PFSK-1 (cell line): Measurements from ENCODE around the gene MSI2.

ENCODE experiments used
- FOXP2 ChIP-seq: optimal IDR thresholded peaks from 2 replicates; pipeline ENCODE3; 2011; ENCODE audit warnings: borderline replicate concordance, control low read depth, inconsistent platforms; ENCODE audit not compliant: insufficient read depth; ENCODE audit errors: extremely low read length, extremely low read depth
- POLR2AphosphoS5 ChIP-seq: IDR thresholded peaks from 2 replicates; pipeline ENCODE4 v1.6.1; 2012; ENCODE audit warnings: low read depth, mild to moderate bottlenecking, control low read depth, low read length, moderate library complexity
- SIN3A ChIP-seq: IDR thresholded peaks from 2 replicates; pipeline ENCODE4 v1.6.1; 2012; ENCODE audit warnings: mild to moderate bottlenecking, low read length, moderate library complexity, borderline replicate concordance; ENCODE audit not compliant: insufficient read depth
- TAF1 ChIP-seq: IDR thresholded peaks from 2 replicates; pipeline ENCODE4 v1.6.1; 2012; ENCODE audit warnings: low read length, control low read depth, borderline replicate concordance; ENCODE audit not compliant: insufficient read depth
- TF ChIP-seq, protein P1 (sequence below), 2 experiments: IDR thresholded peaks; 2 replicates each; pipeline versions ENCODE4 v1.6.1 to v1.8.0; 2011 to 2012; ENCODE audit warnings: low read depth in 2 of 2, low read length in 2 of 2, control low read depth in 1 of 2, inconsistent platforms in 1 of 2, mild to moderate bottlenecking in 1 of 2, moderate library complexity in 1 of 2; ENCODE audit not compliant: insufficient read depth in 1 of 2

MSI2 gene

DNA sequence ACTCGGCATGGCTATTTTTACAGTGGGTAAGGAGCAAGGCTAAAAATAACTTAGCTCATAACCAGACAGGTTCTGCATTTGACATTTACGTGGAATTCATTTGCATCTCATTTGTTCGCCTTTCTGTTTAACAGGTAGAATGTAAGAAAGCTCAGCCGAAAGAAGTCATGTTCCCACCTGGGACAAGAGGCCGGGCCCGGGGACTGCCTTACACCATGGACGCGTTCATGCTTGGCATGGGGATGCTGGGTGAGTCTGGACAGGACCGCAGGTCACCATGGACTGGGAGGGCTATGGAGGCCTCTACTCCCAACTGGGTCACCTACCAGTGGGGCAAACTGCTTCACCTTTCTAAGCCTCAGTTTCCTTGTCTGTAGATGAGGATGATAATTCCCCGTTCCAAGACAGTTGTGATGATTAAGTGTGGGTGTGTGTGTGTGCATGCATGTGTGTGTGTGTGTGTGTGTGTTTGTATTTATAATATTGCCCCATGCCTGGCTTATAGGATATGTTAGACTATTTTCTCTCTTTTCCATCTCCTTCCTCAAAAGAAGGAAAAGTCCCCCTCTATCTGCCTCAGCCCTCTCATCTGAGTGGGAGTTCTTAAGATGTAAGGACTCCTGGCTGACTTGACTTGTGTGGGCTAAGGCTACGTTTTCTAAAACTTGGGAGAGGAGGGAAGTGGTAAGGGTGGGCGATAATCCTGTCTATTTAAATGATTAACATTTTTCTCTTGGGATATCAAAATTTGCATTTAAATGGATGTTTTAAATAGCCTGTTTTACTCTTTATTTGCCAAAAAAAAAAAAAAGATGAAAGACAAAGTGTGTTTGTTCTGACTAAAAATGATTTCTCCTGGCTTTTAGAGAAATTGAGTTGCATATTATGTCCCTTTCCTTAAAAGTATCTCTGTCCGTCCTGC, 359.8 kb downstream of the MSI2 start:
- TF ChIP-seq FOXP2 (no peak), POLR2AphosphoS5 (no peak), SIN3A (no peak), TAF1 (no peak)
- TF ChIP-seq, protein P1, sequence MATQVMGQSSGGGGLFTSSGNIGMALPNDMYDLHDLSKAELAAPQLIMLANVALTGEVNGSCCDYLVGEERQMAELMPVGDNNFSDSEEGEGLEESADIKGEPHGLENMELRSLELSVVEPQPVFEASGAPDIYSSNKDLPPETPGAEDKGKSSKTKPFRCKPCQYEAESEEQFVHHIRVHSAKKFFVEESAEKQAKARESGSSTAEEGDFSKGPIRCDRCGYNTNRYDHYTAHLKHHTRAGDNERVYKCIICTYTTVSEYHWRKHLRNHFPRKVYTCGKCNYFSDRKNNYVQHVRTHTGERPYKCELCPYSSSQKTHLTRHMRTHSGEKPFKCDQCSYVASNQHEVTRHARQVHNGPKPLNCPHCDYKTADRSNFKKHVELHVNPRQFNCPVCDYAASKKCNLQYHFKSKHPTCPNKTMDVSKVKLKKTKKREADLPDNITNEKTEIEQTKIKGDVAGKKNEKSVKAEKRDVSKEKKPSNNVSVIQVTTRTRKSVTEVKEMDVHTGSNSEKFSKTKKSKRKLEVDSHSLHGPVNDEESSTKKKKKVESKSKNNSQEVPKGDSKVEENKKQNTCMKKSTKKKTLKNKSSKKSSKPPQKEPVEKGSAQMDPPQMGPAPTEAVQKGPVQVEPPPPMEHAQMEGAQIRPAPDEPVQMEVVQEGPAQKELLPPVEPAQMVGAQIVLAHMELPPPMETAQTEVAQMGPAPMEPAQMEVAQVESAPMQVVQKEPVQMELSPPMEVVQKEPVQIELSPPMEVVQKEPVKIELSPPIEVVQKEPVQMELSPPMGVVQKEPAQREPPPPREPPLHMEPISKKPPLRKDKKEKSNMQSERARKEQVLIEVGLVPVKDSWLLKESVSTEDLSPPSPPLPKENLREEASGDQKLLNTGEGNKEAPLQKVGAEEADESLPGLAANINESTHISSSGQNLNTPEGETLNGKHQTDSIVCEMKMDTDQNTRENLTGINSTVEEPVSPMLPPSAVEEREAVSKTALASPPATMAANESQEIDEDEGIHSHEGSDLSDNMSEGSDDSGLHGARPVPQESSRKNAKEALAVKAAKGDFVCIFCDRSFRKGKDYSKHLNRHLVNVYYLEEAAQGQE (IDR thresholded peaks at IDR 0.05; ENCODE audit: insufficient read depth in 1 of 2, low read depth in 2 of 2, low read length in 2 of 2), result no peak

DNA sequence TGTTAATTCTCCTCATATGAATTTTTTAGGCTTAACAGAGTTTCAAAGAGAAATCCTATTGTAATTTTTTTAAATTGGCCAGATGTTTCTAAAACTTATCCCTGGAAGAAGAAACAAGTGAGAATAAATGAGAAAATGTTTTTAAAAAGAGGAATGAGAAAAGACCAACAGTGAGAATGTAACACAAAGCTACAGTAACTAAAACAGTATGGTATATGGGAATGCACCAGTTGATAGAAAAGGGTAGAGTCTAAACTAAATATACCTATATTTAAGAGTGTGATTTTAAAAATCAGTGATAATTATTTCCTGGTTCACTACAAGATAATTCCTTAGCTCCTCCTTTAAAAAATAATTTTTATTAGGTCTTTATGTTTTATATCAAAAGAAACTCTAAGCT, 360.9 kb downstream of the MSI2 start:
- no peak for TF ChIP-seq FOXP2
- TF ChIP-seq, protein P1 (IDR thresholded peaks at IDR 0.05; ENCODE audit: insufficient read depth in 1 of 2, low read depth in 2 of 2, low read length in 2 of 2), result no peak
- TF ChIP-seq TAF1, result no peak
- TF ChIP-seq POLR2AphosphoS5, result no peak
- TF ChIP-seq SIN3A, result no peak

DNA sequence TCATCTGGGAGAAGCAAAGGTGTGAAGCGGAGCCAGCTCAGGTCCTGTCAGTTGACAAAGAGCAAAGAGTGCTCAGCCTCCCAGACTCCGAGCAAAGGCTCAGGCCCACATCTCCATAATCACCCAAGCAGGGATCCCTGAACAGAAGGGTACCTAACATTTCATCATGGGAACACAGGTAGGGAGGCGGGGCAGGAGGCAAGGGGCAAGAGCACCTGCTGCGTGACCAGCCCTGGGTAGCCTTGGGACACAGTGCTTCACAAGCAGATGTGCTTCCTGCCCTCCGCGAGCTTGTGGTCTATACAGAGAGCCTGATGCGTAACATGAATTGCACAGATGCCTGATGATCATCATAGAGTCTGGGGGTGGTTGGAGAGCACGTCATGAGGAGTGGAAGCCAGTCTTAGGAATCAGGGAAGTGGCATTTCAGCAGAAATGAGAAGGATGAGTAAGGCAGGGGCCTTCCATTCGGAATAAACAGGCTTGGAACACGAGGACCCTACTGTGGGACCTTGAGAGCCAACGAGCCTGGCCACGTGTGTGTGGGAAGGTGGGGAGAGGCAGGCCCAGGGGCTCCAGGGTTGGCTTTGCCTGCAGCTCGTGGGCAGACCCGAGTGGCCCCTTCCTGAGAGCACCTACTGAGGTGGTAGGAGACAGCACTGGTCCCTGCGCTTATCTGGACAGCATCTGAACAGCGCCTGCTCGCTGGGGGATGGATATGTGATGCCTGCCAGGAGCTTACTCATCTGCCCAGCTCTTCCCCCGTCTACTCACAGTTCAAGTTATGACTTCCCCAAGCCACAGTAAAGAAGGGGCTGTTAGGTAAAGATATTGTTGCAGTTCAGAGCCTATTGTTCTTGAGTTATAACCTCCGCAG, 363.0 kb downstream of the MSI2 start:
- TF ChIP-seq, protein P1 (IDR thresholded peaks at IDR 0.05; ENCODE audit: insufficient read depth in 1 of 2, low read depth in 2 of 2, low read length in 2 of 2), result no peak
- no peak for TF ChIP-seq FOXP2
- no peak for TF ChIP-seq SIN3A
- TF ChIP-seq TAF1, result no peak
- no peak for TF ChIP-seq POLR2AphosphoS5

DNA sequence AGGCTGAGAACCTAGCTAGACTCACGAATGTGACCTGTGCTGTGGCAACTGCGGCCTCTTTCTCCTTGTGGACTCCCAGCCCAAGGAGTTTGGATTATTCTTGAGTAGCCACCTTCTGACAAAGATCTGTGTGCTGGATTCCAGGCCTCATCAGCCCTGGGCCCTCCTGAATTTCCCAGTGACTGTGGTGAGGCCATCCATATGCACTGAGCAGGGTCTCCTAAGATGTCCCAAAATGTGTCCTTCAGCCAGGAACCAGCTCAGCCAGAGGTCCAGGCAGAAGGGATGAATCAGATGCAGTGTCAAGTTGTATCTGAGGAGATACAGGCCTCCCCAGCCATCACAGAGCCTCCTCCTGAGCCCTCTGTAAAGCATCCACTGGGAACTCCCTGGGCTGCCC, 364.3 kb downstream of the MSI2 start:
- no peak for TF ChIP-seq SIN3A
- TF ChIP-seq, protein P1 (IDR thresholded peaks at IDR 0.05; ENCODE audit: insufficient read depth in 1 of 2, low read depth in 2 of 2, low read length in 2 of 2), result no peak
- TF ChIP-seq FOXP2, result no peak
- TF ChIP-seq TAF1, result no peak
- no peak for TF ChIP-seq POLR2AphosphoS5
